OCI-LY3 (cell line): ENCODE results near the gene FLT1.

Source experiments
- CTCF ChIP-seq: fragments of 200-600, 300-600 bp; sonication (generic); IDR thresholded peaks from 2 replicates; pipeline ENCODE4 v1.5.1; 2014; ENCODE audit warnings: antibody characterized with exemption, low read length, low read depth
- EZH2phosphoT487 ChIP-seq: fragments of 200-600 bp; shearing (Covaris generic); IDR thresholded peaks from 2 replicates; pipeline ENCODE4 v1.6.1; 2018; ENCODE audit warnings: antibody characterized with exemption, mixed run types, low read depth

- TF ChIP-seq CTCF: no peak
- no peak for TF ChIP-seq EZH2phosphoT487
Observed at GRCh38 chr13:28347456-28348371, 147.2 kb downstream of the FLT1 start.
